Airway epithelial cell (primary cell): ENCODE measurements around the gene BCL11A. TPM values are rescaled to one million over a fixed set of nuclear protein-coding genes. Genes with fewer than 3 reads are reported as not detected.

Experiments used
- total RNA-seq: library from RNA; depleted of rRNA; stranded (reverse); fragments of >200 nt; gene quantifications from 2 replicates; pipeline ENCODE4 v1.2.3, GENCODE V29; 2015

Gene BCL11A
- 9.3 and 10.8 TPM in 2 replicates for total RNA-seq

GRCh38 chr2:60553495-60554073, at the start of gene BCL11A:
Gene BCL11A, minus strand, starts transcription at chr2:60553654. Its CDS starts 384 bp downstream, at chr2:60553270.

Other genes starting within 250 kb of the BCL11A start
- 6.9 and 12.3 TPM in 2 replicates for gene PAPOLG, start 202.6 kb upstream of the BCL11A start, total RNA-seq